DMS114 treated with DMSO at 0.1 percent for 48 hours (cell line): ENCODE measurements around the gene PPM1J.
A peak's percentile ranks its signal among the peaks of the same experiment; 100 is the strongest.
"Not testable (repeated sequence)": the region's sequence is repeated elsewhere in the genome, so short reads cannot be mapped to it uniquely, and the experiment has no call there.

Experiments
- DNase-seq: peaks from one replicate; lab custom pipeline; 2025; ENCODE audit not compliant: unreplicated experiment; lab: John Stamatoyannopoulos, UW

The PPM1J gene

DNA sequence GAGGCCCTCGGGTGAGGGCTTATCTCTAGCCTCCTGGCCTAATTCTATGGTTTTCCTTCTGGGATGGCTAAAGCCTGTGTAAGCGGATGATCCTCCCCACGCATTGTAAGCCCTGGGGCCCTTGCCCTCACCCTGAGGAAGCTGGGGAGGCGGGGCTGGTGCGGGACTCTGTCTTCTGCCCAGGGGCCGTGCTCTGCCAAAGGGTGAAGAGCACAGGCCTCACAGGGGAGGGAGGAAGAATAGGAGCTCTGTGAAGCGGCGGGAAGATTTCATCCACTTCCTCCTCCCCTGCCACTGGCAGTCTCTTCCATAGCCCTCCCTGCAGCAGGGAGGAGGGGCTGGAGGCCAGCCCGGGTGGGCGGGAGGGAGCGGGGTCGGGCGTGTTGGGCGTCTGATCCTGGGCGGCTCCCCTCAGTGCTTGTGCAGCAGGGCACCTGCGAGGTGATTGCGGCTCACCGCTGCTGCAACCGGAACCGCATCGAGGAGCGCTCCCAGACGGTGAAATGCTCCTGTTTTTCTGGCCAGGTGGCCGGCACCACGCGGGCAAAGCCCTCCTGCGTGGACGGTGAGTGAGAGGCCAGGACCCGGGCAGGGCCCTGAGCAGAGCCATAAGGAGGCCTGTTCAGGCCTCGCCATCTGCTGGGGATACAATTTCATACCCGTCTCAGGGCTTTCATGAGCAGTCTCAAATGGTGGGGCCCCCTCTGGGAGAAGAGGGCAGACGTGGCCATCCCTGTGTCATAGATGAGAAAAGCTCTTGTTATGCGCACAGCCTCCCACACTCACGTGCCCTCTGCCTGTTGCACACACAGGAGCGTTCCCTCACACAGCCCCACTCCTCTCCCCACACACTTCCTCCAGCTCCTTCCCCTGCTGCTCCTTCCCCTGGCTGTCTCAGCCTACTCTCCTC lies 7.7 kb upstream of the PPM1J start:
- DNase-seq: no peak

DNA sequence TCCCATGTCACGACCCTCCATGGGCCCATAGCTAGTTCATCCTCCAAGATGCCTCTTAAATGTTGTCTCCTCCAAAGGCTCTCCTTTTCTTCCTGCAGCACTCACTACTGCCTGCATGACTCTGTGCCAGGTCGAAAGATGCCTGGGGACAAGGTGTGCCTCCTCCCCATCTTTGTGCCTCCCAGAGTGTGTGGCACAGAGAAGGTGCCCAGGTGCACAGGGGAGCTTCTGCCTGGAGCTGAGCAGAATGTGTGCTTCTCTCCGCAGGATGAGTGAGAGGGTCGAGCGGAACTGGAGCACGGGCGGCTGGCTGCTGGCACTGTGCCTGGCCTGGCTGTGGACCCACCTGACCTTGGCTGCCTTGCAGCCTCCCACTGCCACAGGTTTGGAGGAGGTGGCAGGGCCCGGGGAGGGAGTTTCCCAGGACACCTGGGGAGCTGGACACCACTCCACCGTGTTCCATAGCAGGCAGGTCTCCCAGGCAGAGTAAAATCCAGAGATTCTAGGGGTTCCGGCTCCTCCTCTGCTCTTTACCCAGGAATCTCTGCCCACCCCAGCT lies 6.9 kb upstream of the PPM1J start:
- no peak for DNase-seq

DNA sequence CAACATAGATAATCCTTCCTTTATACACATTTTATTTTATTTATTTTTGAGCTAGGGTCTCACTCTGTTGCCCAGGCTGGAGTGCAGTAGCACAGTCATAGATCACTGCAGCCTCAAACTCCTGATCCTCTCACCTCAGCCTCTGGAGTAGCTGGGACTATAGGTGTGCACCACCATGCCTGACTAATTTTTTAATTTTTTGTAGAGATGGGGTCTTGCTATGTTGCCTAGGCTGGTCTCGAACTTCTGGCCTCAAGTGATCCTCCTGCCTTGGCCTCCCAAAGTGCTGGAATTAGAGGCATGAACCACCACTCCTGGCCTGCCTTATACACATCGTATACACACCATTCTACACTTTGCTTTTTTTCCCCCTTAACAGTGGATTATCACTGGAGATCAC lies 6.2 kb upstream of the PPM1J start:
- DNase-seq: not testable (repeated sequence)

DNA sequence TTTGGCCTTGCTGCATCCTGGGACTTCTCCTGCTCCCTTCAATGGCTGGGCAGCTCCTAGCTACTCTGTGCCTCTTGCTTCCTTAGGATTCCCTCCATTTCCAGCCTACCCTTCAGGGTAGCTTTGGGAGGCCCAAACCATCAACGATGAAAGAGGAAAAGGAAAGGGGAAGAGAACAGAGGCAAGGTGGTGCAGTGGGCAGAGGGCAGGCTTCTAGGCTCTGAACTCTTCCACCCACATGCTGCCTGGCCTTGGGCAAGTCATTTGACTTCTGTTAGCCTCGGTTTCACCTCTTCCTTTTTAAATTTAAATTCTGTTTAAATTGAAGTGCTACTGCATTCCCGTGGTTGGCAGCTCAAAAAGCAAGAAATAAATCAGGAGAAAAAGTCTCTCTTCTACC lies 5.7 kb upstream of the PPM1J start:
- no peak for DNase-seq

DNA sequence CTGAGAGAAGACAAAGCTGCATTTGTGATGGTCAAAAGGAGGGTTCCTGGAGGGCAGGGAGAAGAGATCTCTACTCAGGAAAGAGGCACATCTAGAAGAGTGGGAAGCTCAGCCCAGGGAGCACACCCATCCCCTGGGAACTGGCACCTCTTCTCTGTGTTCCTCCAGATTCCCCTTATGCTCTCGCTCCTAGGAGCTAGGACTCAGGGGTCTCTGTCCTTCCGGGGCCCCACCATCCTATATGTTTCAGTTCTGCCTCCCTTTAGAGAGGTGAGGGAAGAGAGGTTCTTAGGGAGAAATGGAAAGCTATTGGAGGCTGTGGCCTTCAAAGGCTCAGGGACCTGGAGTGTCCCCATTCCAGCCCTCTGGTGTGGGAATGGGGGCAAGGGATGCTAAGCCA lies 4.6 kb upstream of the PPM1J start:
- DNase-seq: no peak

DNA sequence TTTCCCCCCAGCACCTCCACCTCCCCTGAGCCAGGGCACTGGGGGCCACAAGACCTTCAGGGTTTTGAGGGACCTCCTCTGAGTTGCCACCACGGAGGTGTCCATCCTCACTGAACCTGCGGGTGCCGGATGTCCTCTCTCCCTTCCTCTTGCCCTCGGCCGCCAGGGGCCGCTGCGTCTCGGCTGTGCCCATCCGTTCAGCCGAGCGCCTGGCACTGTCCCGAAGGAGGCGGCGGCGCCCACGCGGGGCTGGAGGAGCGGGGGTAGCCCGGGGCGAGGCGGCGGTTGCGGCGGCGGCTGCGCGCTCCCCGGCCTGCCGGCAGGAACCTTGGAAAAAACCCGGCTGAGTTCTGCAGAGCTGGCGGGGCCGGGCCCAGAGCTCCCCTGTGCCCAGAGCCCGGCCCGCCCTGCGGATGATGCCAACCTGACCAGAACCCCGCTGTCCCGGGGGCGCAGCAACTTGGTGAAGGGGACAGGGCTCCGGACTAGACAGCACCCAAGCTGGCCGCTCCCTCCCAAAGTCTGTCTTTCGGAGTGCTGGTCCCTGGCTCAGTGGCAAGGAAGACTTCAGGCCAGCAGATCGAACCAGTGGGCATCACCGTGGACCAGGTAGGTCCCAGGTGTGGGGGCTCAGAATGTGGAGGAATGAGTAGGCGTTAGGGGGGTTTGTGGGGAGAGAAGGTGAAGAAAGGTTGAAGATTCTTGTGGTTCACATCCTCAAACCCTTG lies 3.7 kb upstream of the PPM1J start:
- DNase-seq: peak; percentile 52

DNA sequence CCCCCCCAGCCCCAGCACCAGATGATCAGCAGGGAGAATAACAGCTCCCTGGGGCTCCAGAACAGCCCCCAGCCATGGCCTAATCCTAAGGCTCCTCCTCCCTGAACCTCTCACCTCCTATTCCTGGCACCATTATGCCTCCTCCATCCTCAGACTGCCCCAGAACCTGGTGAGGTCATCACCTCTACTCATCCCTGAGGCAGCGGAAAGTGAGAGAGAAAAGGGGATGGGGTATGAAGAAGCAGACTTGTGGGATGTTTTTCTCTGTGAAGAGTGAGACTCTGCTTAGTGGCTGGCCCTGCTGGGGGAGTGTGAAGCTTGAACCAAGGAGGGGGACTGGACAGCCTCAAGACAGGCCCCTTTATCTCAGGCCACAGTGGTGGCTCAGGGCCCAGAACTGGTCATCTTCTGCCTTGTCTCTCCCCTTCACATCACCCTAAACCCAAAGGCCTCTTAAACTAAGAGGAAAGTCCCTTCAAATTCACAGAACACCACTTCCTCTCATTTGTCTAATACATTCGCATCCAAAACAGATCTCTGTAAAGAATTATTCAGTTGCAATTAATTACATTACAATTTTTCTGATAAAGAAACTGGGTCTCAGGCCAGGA lies 2.2 kb upstream of the PPM1J start:
- no peak for DNase-seq

DNA sequence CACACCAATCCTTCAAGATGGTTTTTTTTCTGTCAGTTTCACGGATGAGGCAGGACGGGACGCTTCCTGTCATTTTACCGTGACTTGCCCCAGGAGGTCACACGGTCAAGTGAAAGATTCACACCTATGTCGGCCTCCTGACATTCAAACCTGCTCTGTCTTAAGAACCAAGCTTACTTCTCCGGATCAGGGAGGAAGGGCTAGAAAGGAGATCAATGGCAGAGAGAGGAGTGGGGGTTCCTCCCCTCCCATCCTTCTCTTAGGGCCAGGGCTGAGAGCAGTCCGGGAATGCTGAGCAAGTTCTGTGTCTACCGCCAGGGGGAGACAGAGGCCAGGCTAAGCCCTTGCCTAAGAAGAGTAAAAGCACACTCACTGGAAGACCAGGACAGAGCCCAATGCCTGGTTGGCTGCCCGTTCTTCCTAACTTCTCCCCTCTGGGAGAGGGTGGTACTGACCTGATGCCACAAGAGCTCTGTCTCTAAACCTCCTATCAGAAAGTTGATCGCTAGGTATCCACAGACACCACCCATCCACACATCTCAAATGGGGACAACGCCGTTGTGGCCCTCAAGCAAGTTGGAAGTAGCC lies 1.1 kb upstream of the PPM1J start:
- DNase-seq: peak; percentile 89

DNA sequence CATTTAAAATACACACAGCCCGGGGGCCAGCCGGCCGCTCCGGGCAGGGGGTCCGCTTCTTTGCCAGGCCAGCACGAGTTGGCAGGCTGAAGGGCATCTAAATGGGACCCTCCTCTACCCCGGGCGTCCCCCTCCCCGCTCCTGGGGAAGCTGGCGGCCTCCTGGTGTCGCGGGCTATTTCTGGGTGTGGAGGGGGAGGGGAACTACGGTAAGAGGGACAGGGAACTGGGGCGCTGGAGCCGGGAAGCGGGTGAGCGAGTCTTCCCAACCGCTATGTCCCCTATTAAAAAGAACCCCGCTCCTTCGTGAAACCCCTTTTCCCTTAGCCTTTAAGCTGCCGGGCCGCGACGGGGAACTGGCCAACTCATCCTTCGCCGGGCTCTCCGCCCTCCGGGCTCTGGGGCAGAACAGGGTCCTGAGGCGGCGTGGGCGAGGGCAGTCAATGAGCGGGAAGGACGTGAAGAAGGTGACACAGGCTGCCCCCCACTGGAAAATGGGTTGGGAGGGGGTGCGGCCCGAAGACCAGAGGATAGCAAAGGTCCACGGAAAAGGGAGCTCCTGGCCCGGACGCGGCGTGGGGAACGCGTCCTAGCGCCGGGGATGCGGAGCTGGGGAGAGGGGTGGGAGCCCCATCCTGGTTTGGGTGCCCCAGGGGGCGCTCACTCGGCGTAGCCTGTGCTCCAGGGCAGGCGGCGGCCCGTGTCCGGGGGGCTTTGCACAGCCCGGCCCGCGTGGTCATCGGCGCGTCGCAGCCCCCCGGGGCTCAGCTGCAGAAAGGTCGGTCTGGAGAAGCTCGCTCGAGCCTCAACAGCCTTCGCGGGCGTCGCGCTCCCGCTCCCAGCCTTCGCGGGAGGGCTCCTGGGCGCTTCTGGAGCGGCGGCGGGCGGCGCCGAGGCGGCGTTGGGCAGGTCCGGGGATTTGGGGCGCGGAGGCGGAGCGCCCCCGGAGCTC lies 544 bp downstream of the PPM1J start:
- no peak for DNase-seq

DNA sequence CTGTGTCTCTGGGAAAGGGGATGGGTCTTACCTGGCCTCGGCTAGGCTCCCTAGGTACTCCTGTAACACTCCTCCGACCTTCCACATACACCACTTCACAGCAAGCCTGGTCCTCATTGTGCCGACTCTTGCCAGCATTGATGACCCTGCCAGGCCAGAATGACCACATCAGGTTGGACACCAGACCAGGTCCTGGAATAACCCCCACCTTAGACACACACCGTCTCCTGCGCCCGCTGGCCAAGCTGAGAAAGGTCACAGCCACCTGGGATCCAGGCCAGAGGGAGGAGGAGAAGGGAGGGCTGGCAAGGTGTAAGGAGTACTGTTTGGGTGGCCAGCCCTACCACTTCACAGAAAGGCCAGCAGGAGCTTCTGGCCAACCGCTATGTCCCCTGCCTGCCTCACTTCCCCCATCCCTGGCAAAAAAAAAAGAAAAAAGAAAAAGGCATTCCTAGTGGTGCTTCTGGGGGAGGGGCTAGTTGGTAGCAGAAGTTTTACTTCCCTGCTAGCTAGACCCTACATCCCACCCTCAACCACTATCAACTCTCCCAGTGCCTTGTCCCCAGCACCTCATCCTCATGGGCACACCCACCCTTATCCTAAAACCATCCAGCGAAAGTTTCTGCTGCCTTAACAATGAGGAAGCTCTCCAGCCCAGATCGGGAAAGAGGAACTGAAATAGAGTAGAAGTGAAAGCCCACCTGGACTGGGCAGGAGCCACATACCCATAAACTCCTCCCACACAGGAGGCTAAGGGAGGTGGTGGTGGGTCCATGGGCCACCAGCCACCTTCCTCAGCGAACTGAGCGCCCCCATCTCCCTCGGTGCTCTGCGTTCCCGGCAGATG lies 1.4 kb downstream of the PPM1J start:
- DNase-seq: no peak

DNA sequence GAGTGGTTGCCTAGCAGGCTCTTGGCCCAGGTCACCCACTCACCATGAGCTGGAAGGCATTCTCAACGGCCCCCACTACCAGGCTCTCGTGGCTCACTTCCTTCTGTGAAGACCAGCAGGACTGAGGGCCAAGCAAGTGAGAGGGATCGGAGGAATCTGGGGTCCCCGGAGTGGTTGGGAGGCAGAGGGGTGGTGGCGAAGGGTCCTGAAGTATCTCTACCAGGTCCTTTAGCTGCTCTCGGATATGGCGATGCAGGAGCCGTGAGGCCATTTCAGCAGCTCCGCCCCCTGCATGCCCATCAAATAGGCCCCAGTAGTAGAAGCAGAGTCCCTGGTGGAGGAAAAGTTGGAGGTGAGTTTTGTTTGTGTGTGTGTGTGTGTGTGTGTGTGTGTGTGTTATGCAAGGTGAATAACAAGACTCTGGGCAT lies 2.4 kb downstream of the PPM1J start:
- no peak for DNase-seq

DNA sequence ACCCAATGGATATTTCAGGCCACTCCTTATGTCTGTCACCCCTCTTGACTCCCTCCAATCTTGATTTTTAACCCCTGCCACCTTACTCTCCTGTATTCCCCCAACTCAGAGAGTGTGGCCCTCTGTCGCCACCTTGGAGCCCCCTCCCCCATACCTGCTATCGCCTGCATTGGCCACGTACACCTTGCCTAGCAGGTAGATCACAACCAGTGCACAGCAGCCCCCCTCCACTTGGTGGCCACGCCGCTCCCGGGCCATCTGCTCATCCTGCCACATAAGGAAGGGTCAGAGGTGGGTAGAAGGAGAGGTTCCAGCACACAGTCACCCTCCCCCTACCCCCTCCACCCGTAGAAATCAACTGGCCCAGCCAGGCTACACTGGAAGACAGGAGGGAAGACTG lies 2.9 kb downstream of the PPM1J start:
- DNase-seq: no peak

DNA sequence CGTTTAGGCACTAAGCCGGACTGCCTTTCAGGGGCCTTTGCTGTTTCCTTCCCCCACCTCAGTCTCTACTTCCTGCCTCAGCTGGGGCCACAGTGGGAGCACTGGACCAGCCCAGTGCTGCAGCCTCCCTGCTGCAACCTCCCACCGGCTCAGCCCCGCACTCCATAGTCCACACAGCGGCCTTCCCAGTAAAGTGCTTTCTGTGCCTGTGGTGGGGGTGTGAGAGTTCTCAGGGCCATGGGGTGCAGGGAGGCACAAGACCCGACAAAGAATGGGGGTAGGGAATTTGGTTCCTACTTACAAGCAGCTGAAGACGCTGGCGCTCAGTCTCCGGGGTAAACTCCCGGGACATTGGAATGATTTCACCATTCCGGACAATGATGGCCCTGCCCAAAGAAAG lies 3.5 kb downstream of the PPM1J start:
- DNase-seq: no peak

DNA sequence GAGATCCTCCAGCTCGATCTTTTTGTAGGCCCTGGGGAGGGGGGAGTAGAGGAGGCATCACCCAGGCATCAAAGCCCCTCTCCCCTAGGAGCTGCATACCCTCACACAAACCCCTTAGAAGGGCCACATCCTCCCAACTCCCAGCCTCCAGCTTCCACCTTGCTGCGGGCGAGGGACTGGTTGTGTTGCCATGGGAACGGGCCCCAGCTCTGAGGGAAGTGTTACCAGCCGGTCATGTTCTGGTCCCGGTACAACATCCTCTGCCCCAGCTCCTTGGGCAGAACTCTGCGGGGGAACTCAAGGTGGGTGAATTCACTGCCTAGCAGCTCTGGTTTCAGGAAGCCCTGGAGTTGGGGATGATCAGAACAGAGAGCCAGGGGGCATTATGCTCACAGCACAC lies 4.1 kb downstream of the PPM1J start:
- DNase-seq: no peak

DNA sequence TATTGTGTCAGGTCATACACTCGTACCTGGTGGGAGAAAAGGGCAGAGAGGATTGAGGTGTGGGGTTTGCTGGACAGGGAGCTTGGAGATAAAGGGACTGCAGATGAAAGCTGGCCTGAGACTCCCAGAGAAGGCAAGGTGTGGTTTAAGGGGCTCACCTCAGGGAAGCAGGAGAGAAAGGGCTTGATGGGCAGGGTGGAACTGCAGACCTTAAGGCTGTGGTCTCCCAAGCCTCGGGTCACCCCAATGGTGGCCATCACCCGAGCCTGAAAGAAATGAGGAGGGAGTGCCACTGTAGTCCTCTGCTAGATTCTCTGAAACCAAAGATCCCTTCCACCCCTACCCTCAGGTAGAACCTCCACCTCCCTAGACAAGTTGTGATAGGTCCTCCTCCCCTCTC lies 4.5 kb downstream of the PPM1J start:
- no peak for DNase-seq

DNA sequence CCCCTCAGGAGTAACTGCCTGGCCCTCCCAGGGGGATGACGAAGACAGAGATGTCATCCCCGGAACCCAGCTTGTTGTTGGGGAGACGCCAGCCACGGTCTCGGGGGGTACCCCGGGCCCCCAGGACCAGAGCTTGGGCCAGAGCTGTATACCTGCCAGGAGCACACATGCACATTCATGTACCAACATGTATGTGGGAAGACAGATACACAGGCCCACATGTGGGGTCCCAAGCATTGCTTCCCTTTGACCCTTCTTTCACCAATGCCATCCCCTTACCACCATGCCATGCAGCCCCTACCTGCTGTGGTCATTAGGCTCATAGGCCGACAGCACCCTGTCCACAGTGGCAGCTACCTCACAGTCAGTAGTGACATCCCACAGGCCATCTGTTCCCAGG lies 5.0 kb downstream of the PPM1J start:
- DNase-seq: no peak

DNA sequence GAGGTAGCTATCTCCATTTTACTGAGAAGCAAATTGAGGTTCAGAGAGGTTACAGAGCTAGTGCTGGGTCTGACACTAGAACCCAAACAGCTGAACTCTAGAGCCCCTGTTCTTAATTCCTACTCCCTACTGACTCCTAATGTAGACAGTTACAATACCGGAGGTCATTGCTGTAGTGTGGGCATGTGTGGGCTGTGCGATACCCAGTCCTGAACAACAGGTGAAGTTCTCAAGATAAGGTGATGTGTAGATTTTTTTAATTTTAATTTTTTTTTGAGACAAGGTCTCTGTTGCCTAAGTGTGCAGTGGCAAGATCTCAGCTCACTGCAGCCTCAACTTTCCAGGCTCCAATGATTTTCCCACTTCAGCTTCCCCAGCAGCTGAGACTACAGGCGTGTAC lies 6.6 kb downstream of the PPM1J start:
- no peak for DNase-seq

DNA sequence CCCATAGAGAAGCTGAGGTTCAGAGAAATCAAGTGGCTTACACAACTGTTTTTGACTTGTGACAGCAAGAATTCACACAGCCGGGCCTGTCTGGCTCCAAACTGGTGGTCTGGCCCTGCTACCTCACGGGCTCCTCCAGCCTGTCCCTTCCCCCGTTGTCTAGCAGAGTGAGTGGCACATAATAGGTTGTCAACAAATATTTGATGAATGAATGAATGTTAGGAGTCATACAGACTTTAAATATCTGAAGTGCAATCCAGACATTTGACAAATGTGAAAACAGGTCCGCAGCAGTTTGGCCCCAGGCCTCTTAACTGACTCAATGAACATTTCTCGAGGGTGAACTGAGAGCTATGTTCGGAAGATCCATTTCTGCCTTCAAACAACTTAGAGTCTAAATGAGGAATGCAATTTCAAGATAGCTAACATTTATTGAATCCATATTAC lies 7.1 kb downstream of the PPM1J start:
- no peak for DNase-seq
